D341Med (cell line): Measurements from ENCODE around the gene BMP15.

ENCODE experiments used
- DNase-seq: peaks from one replicate; pipeline ENCODE4 v3.0.0; 2012; ENCODE audit warnings: low spot score

Gene BMP15

GRCh38 chrX:50910685-50911176 lies at the start of gene BMP15:
TSS of gene BMP15 (plus strand) at chrX:50910735. CDS start at chrX:50910784, 49 bp downstream.
- no peak for DNase-seq

GRCh38 chrX:50863471-50863870 lies 47.1 kb upstream of the BMP15 start:
- no peak for DNase-seq

- no peak for DNase-seq
Observed at GRCh38 chrX:50865311-50865710, 45.2 kb upstream of the BMP15 start.

- no peak for DNase-seq
Observed at GRCh38 chrX:50871922-50872453, 38.5 kb upstream of the BMP15 start.

- no peak for DNase-seq
Observed at GRCh38 chrX:50874876-50875275, 35.7 kb upstream of the BMP15 start.

- DNase-seq, result no peak
Observed at GRCh38 chrX:50876551-50876950, 34.0 kb upstream of the BMP15 start.

- no peak for DNase-seq
Observed at GRCh38 chrX:50877310-50877709, 33.2 kb upstream of the BMP15 start.

GRCh38 chrX:50881028-50881427 lies 29.5 kb upstream of the BMP15 start:
- DNase-seq, result no peak

GRCh38 chrX:50888884-50889283 lies 21.7 kb upstream of the BMP15 start:
- no peak for DNase-seq

- no peak for DNase-seq
Observed at GRCh38 chrX:50889582-50889981, 21.0 kb upstream of the BMP15 start.

GRCh38 chrX:50893047-50893446 lies 17.5 kb upstream of the BMP15 start:
- DNase-seq, result no peak

GRCh38 chrX:50893466-50893865 lies 17.1 kb upstream of the BMP15 start:
- DNase-seq, result no peak

GRCh38 chrX:50905334-50905733 lies 5.2 kb upstream of the BMP15 start:
- DNase-seq, result no peak

GRCh38 chrX:50913520-50913919 lies 3.0 kb downstream of the BMP15 start:
- no peak for DNase-seq

- no peak for DNase-seq
Observed at GRCh38 chrX:50920132-50920531, 9.6 kb downstream of the BMP15 start.

GRCh38 chrX:50927127-50927526 lies 16.6 kb downstream of the BMP15 start:
- no peak for DNase-seq

GRCh38 chrX:50941638-50942037 lies 31.1 kb downstream of the BMP15 start:
- DNase-seq, result no peak

GRCh38 chrX:50942471-50942870 lies 31.9 kb downstream of the BMP15 start:
- no peak for DNase-seq

GRCh38 chrX:50952406-50952805 lies 41.9 kb downstream of the BMP15 start:
- no peak for DNase-seq

GRCh38 chrX:50953832-50954231 lies 43.3 kb downstream of the BMP15 start:
- no peak for DNase-seq

- no peak for DNase-seq
Observed at GRCh38 chrX:50962156-50962555, 51.6 kb downstream of the BMP15 start.

GRCh38 chrX:50963842-50964241 lies 53.3 kb downstream of the BMP15 start:
- DNase-seq, result no peak
